ENCODE results near the gene NEUROD1.

Gene NEUROD1

GRCh38 chr2:181642086-181642485 lies 38.2 kb downstream of the NEUROD1 start:
- no peak for DNase-seq (ENCODE audit: low read depth, low spot score)

- DNase-seq (ENCODE audit: low read depth, low spot score), result no peak
Measured at GRCh38 chr2:181639686-181640085, 40.6 kb downstream of the NEUROD1 start.

- DNase-seq (ENCODE audit: low read depth, low spot score), result no peak
Measured at GRCh38 chr2:181632733-181633401, 47.5 kb downstream of the NEUROD1 start.

GRCh38 chr2:181628590-181629585 lies 51.4 kb downstream of the NEUROD1 start:
- no peak for DNase-seq (ENCODE audit: low read depth, low spot score)

- no peak for DNase-seq (ENCODE audit: low read depth, low spot score)
Measured at GRCh38 chr2:181627545-181627944, 52.8 kb downstream of the NEUROD1 start.

GRCh38 chr2:181626671-181627070 lies 53.6 kb downstream of the NEUROD1 start:
- DNase-seq (ENCODE audit: low read depth, low spot score), result no peak
